CD4-positive, alpha-beta T cell treated with Interleukin-12 subunit alpha and Interleukin-12 subunit beta, for 1 hour (primary cell): ENCODE measurements around the gene C11orf97.
"Not testable (repeated sequence)": the region's sequence is repeated elsewhere in the genome, so short reads cannot be mapped to it uniquely, and the experiment has no call there.

Experiments
- DNase-seq: peaks from one replicate; pipeline ENCODE4 v3.0.0-alpha.2; 2020

C11orf97 gene

DNA sequence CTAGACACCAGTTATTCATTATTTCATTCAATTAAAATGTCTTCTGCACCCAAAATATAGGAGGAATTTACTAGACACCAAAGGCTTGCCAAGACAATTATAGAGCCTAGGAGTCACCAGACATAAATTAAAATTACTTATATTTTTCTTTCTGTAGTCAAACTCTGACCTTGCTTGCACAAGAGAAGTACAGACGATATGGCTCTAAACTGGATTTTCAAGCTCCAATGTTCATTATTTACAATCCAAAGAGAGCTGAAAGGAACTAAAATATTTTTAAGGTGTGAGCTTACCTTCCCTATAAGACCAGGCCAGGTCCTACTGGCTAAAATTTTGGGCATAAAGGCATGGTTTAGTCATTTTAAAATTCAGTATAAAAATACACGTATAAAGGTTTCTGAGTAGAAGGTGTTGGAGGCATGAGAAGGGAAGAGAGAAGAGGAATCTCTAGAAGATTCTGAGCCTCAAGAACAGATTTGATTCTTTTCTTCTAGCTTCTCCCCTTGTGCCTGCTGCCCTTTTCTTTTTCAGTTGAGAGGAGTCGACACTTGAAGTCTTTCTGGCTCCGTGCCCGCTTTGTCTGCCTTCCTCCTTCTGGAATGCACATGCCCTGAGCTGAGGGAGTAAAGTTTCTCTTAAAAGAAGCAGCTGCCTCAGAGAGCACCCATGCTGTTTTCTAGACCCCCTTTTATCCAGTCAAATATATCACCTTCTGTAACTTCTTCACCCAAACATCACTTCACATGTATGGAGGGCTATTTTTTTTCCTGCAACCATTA is 13.5 kb downstream of the C11orf97 start:
- no peak for DNase-seq

DNA sequence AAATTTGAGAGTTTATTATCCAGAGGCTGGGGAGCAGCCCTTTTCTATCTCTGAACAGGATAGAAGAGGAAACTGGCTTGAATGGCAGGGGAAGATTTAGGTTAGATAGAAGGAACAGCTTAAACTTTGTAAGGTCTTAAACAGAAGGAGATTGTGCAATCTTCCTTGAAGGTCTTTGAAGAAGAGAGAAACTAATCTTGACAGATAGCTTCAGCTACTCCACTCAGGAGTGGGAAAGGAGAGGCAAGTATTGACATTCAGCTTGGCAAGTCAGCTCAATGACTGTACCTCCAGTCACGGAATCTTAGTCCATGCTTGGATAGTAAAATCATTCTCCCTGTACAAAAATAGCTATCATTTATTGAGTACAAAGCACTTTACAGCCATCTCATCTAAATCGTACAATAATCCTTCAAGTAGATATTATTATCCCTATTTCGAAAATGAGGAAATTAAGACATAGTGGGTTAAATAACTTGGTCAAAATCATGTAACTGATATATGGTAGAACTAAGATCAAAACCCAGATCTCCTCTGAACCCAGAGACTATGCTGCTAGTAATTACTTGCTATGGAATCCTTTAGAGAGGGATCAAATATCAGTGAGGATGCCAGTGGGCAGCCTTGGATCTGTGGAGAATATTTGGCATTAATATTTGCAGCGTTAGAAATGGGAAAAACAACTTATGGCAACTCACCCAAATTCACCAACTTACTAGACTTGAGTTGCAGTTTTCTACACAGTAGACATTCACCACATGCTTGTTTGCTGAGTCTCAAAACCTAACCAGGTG is 14.6 kb downstream of the C11orf97 start:
- no peak for DNase-seq

DNA sequence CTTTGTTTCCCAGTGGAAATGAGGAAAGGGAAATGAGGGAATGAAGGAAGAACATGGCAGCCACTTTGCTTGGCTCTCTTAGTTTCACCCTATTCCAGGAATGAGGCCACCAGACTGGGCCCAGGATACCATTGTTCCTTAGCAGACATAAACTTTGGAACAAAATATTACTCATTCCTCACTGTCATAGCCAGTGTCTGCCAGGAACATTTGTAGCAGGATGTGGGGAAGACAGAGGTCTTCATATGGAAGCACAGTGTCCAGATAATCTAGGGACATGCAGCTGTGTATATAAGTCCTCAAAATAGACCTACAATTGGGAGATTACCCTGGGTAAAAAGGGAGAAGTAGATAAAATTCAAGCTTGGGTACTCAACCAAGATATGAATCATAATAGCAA is 16.3 kb downstream of the C11orf97 start:
- DNase-seq = no peak

DNA sequence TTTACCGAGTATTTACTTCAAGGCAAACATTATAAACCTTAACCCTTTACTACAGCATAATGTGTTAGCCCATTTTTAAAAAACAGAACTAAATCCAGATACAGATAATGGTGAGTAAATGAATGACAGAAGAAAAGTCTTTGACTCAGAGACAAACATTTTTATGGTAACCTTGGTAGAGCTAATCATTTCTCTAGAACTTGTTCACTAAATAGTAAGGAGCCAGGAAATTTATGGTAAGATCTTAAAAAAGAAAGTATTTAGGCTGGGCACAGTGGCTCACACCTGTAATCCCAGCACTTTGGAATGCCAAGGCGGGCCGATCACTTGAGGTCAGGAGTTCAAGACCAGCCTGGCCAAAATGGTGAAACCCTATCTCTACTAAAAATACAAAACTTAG is 19.9 kb downstream of the C11orf97 start:
- no peak for DNase-seq

DNA sequence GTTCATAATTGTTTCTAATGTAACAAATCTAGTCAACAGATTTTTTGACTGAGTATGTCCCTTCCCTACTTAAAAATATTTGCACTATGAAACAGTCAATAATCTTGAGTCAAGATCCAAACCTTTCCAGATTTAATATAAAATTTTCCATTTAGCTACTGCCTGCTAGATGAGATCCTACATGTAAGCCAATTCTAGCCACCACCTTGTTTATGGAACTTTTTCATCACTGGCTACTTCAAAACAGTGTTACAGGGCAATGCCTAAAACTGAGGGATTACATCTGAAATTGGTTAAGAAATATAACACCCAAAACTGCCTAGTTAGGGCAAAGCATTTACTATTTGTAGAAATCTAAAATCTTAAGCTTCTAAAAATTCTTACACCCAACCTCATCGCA is 20.9 kb downstream of the C11orf97 start:
- DNase-seq = no peak

DNA sequence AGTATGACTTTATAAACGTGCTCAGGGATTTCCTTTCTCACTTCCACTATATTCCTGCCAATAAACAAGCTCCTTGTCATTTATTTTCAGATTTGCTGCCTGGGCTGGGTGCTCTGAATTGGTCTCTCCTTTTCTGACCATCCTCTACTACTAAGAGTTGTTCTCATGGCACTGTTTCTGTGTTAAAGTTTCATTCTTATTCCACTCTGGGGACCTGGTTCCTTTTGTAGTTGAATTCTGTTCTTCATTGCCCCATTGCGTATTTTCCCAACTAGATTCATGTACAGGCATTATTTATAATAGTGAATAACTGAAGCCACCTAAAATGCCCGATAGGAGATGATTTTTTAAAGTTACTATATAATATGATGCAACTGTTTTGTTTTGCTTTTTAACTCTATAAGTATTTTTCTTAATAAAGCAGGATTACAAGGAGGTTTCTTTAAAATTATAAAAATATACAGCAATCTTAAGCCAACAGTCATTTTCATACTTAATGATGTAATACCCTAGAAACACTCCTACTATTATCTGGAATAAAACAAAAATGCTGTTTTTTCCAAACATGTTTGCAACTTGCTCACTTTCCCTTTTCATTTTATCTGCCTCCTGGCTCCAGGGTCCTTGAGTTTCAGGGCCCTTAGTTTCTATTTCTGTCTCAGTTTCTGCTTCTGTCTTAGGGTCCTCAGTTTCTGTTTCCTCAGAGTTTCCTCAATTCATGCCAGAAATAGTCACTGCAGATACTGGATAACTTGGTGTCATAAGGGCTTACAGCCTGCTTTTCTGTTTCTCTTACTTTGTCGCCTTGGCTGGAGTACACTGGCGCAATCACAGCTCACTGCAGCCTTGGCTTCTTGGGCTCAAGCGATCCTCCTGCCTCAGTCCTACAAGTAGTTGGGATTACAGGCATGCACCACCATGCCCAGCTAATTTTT is 21.7 kb downstream of the C11orf97 start:
- DNase-seq = no peak

DNA sequence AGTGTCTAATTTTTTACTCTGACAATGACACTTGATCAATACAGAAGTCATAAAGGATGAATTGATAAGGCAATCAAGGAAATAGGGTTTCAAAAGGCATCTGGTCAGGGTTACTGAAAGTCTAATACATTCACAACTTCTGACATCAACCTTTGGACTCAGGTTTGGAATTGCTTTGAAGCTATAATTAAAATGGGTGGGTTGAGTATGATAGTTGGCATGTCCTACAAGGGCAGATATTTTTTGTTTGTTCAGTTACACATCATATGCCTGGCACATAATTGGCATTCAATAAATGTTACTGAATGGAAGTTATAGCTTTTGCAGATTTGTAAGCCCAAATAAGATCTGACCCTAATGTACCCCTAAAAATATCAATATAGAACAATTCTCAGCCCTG is 24.1 kb downstream of the C11orf97 start:
- no peak for DNase-seq

DNA sequence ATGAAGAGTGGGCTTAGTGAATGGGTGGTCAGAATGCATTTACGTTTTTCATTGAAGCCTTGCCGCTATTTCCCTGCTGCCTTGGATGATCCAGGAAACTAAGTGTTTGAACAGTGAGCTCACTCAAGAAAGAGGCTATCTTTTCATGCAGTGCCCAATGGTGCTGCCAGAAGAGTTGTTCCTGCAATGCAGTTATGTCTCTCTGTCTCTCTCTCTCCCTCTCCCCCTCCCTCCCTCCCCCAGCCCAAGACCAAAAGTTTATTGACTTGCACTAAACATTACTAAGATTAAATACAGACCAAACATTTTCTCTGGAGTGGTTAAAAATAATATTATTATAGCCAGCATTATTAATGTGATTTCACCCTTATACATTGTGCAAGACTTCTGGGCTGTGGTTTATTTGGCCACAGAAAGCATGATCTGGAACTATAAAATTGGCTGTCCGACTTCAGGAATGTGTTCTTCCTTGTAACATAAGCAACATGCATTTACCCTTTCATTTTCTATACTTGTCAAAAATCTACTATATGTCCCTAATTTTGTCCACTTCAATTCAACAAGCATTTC is 24.9 kb downstream of the C11orf97 start:
- DNase-seq = no peak

DNA sequence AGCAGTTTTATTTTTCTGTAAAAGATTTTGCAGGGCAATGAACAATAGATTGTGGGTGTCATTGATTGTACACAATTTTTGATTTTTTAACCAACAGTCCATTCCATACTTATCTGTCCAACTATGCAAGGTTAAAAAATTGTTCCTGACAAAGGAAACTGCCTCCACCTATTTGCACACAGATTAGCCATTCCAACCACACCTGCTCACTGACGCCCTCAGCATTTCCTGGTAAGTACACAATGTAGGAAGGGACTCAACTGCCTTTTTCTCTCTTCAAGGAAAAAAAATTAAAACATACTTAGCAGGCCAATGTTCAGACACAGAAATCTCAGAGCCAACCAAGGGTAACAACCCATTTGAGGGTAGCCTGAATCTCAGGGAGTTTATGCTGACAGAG is 27.2 kb downstream of the C11orf97 start:
- no peak for DNase-seq

DNA sequence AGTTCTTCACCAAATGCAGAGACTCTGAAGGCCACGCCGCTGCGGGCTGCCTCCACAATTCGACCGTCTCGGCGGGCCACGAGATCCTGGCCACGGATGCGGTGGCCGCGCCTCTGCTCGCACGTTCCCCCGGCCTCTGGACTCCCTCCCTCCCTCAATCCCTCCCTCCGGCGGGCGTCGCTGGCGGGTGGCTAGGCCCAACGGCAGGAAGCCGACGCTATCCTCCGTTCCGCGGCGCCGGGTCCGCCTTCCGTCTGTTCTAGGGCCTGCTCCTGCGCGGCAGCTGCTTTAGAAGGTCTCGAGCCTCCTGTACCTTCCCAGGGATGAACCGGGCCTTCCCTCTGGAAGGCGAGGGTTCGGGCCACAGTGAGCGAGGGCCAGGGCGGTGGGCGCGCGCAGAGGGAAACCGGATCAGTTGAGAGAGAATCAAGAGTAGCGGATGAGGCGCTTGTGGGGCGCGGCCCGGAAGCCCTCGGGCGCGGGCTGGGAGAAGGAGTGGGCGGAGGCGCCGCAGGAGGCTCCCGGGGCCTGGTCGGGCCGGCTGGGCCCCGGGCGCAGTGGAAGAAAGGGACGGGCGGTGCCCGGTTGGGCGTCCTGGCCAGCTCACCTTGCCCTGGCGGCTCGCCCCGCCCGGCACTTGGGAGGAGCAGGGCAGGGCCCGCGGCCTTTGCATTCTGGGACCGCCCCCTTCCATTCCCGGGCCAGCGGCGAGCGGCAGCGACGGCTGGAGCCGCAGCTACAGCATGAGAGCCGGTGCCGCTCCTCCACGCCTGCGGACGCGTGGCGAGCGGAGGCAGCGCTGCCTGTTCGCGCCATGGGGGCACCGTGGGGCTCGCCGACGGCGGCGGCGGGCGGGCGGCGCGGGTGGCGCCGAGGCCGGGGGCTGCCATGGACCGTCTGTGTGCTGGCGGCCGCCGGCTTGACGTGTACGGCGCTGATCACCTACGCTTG is 31.7 kb downstream of the C11orf97 start, which contains the start of gene FUT4:
Gene FUT4, plus strand, starts transcription at position 227 of the 951 bp plus-strand sequence. Its CDS starts 213 bp downstream, at position 440.
- DNase-seq = peak; percentile 69

DNA sequence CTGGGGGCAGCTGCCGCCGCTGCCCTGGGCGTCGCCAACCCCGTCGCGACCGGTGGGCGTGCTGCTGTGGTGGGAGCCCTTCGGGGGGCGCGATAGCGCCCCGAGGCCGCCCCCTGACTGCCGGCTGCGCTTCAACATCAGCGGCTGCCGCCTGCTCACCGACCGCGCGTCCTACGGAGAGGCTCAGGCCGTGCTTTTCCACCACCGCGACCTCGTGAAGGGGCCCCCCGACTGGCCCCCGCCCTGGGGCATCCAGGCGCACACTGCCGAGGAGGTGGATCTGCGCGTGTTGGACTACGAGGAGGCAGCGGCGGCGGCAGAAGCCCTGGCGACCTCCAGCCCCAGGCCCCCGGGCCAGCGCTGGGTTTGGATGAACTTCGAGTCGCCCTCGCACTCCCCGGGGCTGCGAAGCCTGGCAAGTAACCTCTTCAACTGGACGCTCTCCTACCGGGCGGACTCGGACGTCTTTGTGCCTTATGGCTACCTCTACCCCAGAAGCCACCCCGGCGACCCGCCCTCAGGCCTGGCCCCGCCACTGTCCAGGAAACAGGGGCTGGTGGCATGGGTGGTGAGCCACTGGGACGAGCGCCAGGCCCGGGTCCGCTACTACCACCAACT is 32.5 kb downstream of the C11orf97 start:
- DNase-seq = no peak

DNA sequence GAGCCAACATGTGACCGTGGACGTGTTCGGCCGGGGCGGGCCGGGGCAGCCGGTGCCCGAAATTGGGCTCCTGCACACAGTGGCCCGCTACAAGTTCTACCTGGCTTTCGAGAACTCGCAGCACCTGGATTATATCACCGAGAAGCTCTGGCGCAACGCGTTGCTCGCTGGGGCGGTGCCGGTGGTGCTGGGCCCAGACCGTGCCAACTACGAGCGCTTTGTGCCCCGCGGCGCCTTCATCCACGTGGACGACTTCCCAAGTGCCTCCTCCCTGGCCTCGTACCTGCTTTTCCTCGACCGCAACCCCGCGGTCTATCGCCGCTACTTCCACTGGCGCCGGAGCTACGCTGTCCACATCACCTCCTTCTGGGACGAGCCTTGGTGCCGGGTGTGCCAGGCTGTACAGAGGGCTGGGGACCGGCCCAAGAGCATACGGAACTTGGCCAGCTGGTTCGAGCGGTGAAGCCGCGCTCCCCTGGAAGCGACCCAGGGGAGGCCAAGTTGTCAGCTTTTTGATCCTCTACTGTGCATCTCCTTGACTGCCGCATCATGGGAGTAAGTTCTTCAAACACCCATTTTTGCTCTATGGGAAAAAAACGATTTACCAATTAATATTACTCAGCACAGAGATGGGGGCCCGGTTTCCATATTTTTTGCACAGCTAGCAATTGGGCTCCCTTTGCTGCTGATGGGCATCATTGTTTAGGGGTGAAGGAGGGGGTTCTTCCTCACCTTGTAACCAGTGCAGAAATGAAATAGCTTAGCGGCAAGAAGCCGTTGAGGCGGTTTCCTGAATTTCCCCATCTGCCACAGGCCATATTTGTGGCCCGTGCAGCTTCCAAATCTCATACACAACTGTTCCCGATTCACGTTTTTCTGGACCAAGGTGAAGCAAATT is 33.3 kb downstream of the C11orf97 start:
- DNase-seq = no peak

DNA sequence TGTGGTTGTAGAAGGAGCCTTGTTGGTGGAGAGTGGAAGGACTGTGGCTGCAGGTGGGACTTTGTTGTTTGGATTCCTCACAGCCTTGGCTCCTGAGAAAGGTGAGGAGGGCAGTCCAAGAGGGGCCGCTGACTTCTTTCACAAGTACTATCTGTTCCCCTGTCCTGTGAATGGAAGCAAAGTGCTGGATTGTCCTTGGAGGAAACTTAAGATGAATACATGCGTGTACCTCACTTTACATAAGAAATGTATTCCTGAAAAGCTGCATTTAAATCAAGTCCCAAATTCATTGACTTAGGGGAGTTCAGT is 33.9 kb downstream of the C11orf97 start:
- no peak for DNase-seq

DNA sequence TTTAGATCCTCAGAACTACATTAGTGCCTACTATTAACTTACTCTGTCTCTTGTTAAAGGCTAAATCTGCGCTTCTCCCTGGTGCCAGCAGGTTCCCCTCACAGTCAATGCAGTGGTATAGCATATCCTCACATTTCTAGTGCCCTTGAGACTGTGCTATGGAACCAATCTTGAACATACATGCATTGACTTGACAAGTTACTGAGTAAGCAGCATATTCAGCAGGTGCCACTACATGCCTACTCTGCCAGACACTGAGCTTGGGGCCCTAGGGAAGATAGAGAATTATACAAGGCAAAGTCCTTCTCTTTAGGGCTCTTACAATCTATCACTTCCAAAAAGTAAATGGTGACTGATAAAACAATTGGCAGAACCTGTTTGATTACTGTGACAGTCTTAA is 34.6 kb downstream of the C11orf97 start:
- DNase-seq = no peak

DNA sequence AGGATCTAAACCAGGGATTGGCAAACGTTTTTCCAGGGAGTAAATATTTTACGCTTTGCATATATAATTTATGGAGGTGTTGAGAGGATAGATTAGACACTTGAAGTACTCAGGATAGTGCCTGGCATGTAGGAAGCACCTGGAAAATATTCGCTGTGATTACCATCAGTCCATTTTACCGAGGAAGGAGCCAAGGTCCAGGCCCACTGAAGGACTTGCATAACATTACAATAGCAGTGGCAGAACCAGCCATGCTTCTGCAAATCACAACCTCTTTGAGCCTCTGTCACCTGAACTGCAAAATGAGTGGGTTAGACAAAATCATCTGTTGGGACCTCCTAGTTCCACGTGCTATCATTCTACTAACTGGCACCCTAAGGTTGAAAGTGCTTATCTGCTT is 36.9 kb downstream of the C11orf97 start:
- DNase-seq = no peak

DNA sequence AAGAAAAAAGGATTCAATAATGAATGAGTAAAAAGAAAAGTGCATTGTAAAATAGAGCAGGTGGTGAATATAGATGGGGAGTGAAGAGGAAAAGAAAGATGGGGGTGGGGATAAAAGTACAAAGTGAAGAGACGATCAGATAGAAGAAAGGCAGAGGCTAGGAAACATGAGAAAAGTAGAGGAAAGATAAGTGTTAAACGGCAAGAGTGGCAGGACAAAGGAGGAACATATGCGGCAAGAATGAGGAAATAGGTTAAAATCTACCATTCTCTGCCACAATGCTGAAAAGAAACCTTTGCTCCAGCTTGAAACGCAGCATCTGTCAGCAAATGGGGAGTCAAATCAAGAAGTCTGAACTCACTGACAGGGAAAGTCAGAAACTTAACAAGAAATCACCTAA is 38.3 kb downstream of the C11orf97 start:
- no peak for DNase-seq

DNA sequence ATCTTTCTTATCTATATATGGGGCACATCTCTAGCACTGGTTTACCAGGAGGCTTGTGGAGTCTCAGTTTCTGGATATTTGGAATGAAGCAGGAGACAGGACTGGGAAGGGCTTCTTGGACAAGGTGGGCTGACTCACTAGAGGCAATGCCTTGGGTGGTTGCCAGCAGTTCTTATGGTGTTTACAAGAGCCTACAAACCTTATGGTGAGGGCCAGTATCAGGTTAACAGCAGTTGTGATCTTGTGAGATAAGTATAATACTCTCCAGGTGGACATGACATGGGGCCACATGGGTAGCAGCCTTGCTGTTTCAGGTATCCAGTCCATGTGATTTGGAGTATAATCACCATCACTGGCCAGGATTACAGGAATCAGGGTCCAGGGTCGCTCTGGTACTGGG is 41.7 kb downstream of the C11orf97 start:
- no peak for DNase-seq

DNA sequence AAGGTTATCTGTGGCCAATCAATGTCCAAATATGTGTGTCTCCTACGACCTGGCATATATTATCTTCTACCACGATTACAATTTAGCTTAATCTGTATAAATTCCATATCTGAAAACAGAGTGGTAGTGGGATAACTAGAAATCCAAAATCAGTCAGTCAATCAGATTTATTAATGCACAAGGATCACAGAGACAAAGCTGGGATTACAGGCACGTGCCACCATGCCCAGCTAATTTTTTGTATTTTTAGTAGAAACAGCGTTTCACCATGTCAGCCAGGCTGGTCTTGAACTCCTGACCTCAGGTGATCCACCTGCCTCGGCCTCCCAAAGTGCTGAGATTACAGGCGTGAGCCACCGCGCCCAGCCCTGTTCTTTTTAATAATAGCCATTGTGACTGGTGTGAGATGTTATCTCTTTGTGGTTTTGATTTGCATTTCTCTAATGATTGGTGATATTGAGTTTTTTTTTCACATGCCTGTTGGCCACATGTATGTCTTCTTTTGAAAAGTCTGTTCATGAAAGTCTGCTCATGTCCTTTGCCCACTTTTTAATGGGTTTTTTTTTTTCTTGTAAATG is 43.6 kb downstream of the C11orf97 start:
- not testable (repeated sequence) for DNase-seq

DNA sequence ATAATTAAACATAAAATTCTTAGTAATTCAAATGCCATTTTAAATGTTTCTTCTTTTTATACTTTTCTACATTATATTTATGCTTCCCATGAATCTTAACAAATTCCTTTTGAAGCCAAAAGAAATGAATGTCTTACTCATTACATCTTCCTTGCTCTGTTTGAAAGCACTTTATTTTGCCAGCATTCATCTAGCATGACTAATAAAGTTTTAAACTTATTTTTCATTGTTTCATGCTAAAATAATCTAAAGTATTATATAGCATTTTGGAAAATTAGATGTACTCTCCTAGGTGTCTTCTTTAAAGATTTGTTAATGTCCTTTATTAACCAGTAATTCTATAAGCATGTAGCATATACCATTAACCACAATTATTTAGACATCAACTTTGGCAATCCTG is 45.2 kb downstream of the C11orf97 start:
- no peak for DNase-seq

DNA sequence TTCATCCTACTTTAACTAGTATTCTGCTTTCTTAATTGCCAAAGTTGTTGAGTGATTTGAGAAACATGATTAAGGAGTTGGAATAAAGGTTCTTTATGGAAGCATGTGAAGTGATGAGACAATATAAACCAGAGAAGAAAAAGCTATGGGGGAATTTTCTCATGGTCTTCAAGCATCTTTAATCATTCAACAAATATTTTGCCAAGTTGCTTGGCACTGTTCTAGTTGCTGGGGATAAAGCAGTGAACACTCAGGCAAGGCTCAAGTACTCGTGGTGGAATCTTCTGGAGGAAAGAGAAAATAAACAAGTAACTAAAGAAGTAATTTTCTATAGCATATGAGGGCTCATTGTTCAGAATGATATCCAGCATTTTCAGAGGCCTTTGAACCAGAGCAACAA is 45.7 kb downstream of the C11orf97 start:
- no peak for DNase-seq
